K562 (cell line): Measurements from ENCODE around the gene NEDD4L. TPM values are rescaled to one million over a fixed set of nuclear protein-coding genes. Genes with fewer than 3 reads are reported as not detected.

Source experiments
- ATAC-seq: fragments of 200-7000 bp; cut with Tn5 transposase; 3 replicates; pipeline ENCODE4 v1.9.1; 2020; ENCODE audit warnings: moderate library complexity
- BruUV-seq: library from RNA; stranded (reverse); fragments of 400-500 nt; replicated peaks from 2 replicates; lab custom pipeline; 2021; lab: Mats Ljungman, UMichigan
- CTCF ChIA-PET: fragments of 300-600 bp; formaldehyde crosslinking; extraction: SDS; loops from one replicate; lab custom pipeline; 2021; ENCODE audit warnings: low intra/inter-chr PET ratio; lab: Yijun Ruan, JAX
- POLR2A ChIA-PET: fragments of 300-600, 350-650 bp; sonication (Branson Sonifier 250); formaldehyde crosslinking; extraction: SDS; loops from one replicate; lab custom pipeline; 2021; ENCODE audit warnings: antibody characterized with exemption, inconsistent platforms; lab: Yijun Ruan, JAX
- DNase-seq, 4 experiments: peaks; one replicate each; pipeline versions ENCODE4 v3.0.0 to v3.0.0-alpha.2; 2011 to 2018; ENCODE audit warnings: low spot score in 3 of 4, mixed read lengths in 3 of 4; ENCODE audit errors: extremely low read depth in 1 of 4
- FAIRE-seq: peaks from 2 replicates; lab custom pipeline; 2011; peaks lifted over from hg19 to GRCh38; lab: Jason Lieb, UNC
- H2AFZ ChIP-seq: 2 replicates; pipeline ENCODE4 v1.6.0; 2011; ENCODE audit warnings: low read depth, low read length, control low read depth, inconsistent platforms
- H3K27ac ChIP-seq: fragments of 200-600 bp; 3 replicates; pipeline ENCODE4 v1.8.0; 2011; ENCODE audit warnings: low read depth, mild to moderate bottlenecking, control low read depth, inconsistent platforms, low read length, moderate library complexity, mixed read lengths; ENCODE audit errors: extremely low read depth
- H3K27me3 ChIP-seq, 2 experiments: fragments of 300-600 bp in 1 of 2; 2 replicates in 1 of 2; 3 replicates in 1 of 2; pipeline versions ENCODE4 v1.6.0 to v1.8.0; 2011; ENCODE audit warnings: inconsistent platforms in 2 of 2, low read length in 2 of 2, mild to moderate bottlenecking in 1 of 2, mixed read lengths in 1 of 2, moderate library complexity in 1 of 2; ENCODE audit not compliant: control insufficient read depth in 2 of 2, insufficient read depth in 2 of 2
- H3K36me3 ChIP-seq: fragments of 300-600 bp; 3 replicates; pipeline ENCODE4 v1.8.0; 2011; ENCODE audit warnings: mild to moderate bottlenecking, low read length, inconsistent platforms; ENCODE audit not compliant: control insufficient read depth, insufficient read depth
- H3K4me1 ChIP-seq, 2 experiments: fragments of 200-600 bp in 1 of 2; replicated peaks in 1 of 2; 2 replicates in 1 of 2; 3 replicates in 1 of 2; pipeline versions ENCODE4 v1.5.1 to v1.8.0; 2011; ENCODE audit warnings: inconsistent platforms in 2 of 2, low read length in 2 of 2, mild to moderate bottlenecking in 1 of 2, mixed read lengths in 1 of 2, moderate library complexity in 1 of 2; ENCODE audit not compliant: control insufficient read depth in 2 of 2, insufficient read depth in 2 of 2
- H3K4me2 ChIP-seq: 2 replicates; pipeline ENCODE4 v1.6.1; 2011; ENCODE audit warnings: low read length, control low read depth, inconsistent platforms, mixed read lengths; ENCODE audit not compliant: insufficient read depth
- H3K4me3 ChIP-seq: fragments of 200-600 bp; sonication (generic), shearing (Covaris generic); 2 replicates; pipeline ENCODE4 v1.5.1; 2016; ENCODE audit warnings: control low read depth, inconsistent platforms
- H3K79me2 ChIP-seq: fragments of 200-600 bp; 3 replicates; pipeline ENCODE4 v1.8.0; 2011; ENCODE audit warnings: low read length, inconsistent platforms; ENCODE audit not compliant: control insufficient read depth, insufficient read depth
- H3K9ac ChIP-seq, 2 experiments: 2 replicates each; pipeline versions ENCODE4 v1.6.0 to v1.6.1; 2011; ENCODE audit warnings: low read depth in 2 of 2, low read length in 2 of 2, control low read depth in 1 of 2, inconsistent platforms in 1 of 2, mild to moderate bottlenecking in 1 of 2, mixed read lengths in 1 of 2; ENCODE audit not compliant: insufficient read depth in 1 of 2
- H3K9me1 ChIP-seq: one replicate; pipeline ENCODE4 v1.6.0; 2011; ENCODE audit warnings: inconsistent platforms, mild to moderate bottlenecking, low read length, moderate library complexity; ENCODE audit not compliant: control insufficient read depth, insufficient read depth
- H3K9me3 ChIP-seq: replicated peaks from 2 replicates; pipeline ENCODE4 v1.5.1; 2011; ENCODE audit warnings: low read depth, low read length, inconsistent platforms; ENCODE audit not compliant: control insufficient read depth, insufficient read depth
- H4K20me1 ChIP-seq: replicated peaks from 2 replicates; pipeline ENCODE4 v1.6.1; 2011; ENCODE audit warnings: low read length, inconsistent platforms, mixed read lengths; ENCODE audit not compliant: control insufficient read depth, insufficient read depth
- ELK3 ChIP-seq: fragments of 450-650 bp; formaldehyde crosslinking; IDR thresholded peaks from 2 replicates; pipeline ENCODE4 v1.4.0; 2020; ENCODE audit warnings: mild to moderate bottlenecking
- GATA2 ChIP-seq: sonication (generic); formaldehyde crosslinking; IDR thresholded peaks from 2 replicates; pipeline ENCODE4 v1.4.0; 2020; ENCODE audit warnings: mild to moderate bottlenecking, missing genetic modification reagents
- ID3 ChIP-seq, 2 experiments: fragments of 250-450 bp in 1 of 2; fragments of 450-650 bp in 1 of 2; sonication (Bioruptor Pico) in 1 of 2; IDR thresholded peaks; 2 replicates each; pipeline versions ENCODE4 v1.6.1 to v1.8.0; 2016 to 2021; ENCODE audit warnings: mild to moderate bottlenecking in 2 of 2, moderate library complexity in 2 of 2, missing compliant biosample characterization in 1 of 2, missing genetic modification characterization in 1 of 2
- KAT2B ChIP-seq: IDR thresholded peaks from one replicate; pipeline ENCODE4 v1.6.1; 2012; ENCODE audit warnings: low read depth, mild to moderate bottlenecking, control low read depth, inconsistent platforms, low read length, moderate library complexity
- MIER1 ChIP-seq: fragments of 450-650 bp; IDR thresholded peaks from 2 replicates; pipeline ENCODE4 v1.6.1; 2016; ENCODE audit warnings: antibody characterized with exemption, mild to moderate bottlenecking, low read depth
- NCOA2 ChIP-seq, 2 experiments: fragments of 450-650 bp; IDR thresholded peaks; 2 replicates each; pipeline ENCODE4 v1.6.1; 2018; ENCODE audit warnings: mild to moderate bottlenecking in 2 of 2, moderate library complexity in 1 of 2; ENCODE audit not compliant: partially characterized antibody in 2 of 2
- NCOA6 ChIP-seq: fragments of 450-650 bp; IDR thresholded peaks from 2 replicates; pipeline ENCODE4 v1.6.1; 2017; ENCODE audit warnings: mild to moderate bottlenecking
- TRIM28 ChIP-seq: fragments of 450-650 bp; IDR thresholded peaks from 2 replicates; pipeline ENCODE4 v1.6.1; 2017
- ZBTB1 ChIP-seq: sonication (generic); formaldehyde crosslinking; IDR thresholded peaks from 2 replicates; pipeline ENCODE4 v1.8.1; 2023; ENCODE audit warnings: missing genetic modification reagents, low read depth, mild to moderate bottlenecking, borderline replicate concordance
- ZBTB7A ChIP-seq: IDR thresholded peaks from 2 replicates; pipeline ENCODE4 v1.6.1; 2011; ENCODE audit warnings: low read depth, mild to moderate bottlenecking, low read length, moderate library complexity, borderline replicate concordance; ENCODE audit not compliant: control insufficient read depth
- ZC3H8 ChIP-seq: fragments of 450-650 bp; IDR thresholded peaks from 2 replicates; pipeline ENCODE4 v1.6.1; 2017
- ZNF311 ChIP-seq: fragments of 250-450 bp; sonication (Bioruptor Pico); IDR thresholded peaks from 2 replicates; pipeline ENCODE4 v1.4.0; 2020; ENCODE audit warnings: mild to moderate bottlenecking, moderate library complexity
- ZNF384 ChIP-seq: IDR thresholded peaks from 2 replicates; pipeline ENCODE4 v1.6.1; 2012; ENCODE audit warnings: low read depth, low read length, improper control_type of control experiment
- ZNF766 ChIP-seq: fragments of 200-800 bp; sonication (Bioruptor generic); conservative IDR thresholded peaks from 2 replicates; pipeline ENCODE4 v1.6.1; 2016; ENCODE audit warnings: missing genetic modification characterization, missing compliant biosample characterization
- ZSCAN32 ChIP-seq: fragments of 450-650 bp; formaldehyde crosslinking; IDR thresholded peaks from 2 replicates; pipeline ENCODE4 v1.4.0; 2020; ENCODE audit warnings: mild to moderate bottlenecking, moderate library complexity
- WGBS: fragments of 100-300 bp; shearing (Covaris generic); methylation state at CpG from one replicate; pipeline ENCODE4 v1.1.6; 2016; ENCODE audit warnings: low coverage, mixed read lengths; ENCODE audit not compliant: insufficient coverage; ENCODE audit errors: missing lambda C conversion rate; 5-methylcytosine and 5-hydroxymethylcytosine counted together
- in situ Hi-C: fragments of 300-500 bp; cut with MboI; formaldehyde crosslinking; loops from 4 replicates; pipeline ENCODE4 v1.15.0; 2018; ENCODE audit warnings: inconsistent platforms, mixed read lengths
- intact Hi-C: fragments of 100-400 bp; cut with micrococcal nuclease; formaldehyde crosslinking; loops from 2 replicates; pipeline ENCODE4 v1.14.2; 2022
- polyA plus RNA-seq, 8 experiments: library from polyadenylated mRNA; depleted of rRNA in 4 of 8; stranded (reverse) in 5 of 8; unstranded in 3 of 8; fragments of >200 nt; fragmentation: Nextera tagmentation in 2 of 8; fragmentation: Illumina TruSeq in 1 of 8; extraction: Ambion mirVana in 2 of 8; extraction: Trizol in 1 of 8; gene quantifications; 2 replicates each; pipeline versions ENCODE4 v1.2.1 to v1.2.3, GENCODE V29; 2011 to 2014; ENCODE audit warnings: inconsistent platforms in 1 of 8, missing spikeins in 1 of 8
- total RNA-seq, 7 experiments: library from RNA; depleted of rRNA in 6 of 7; stranded (reverse); fragments of >200 nt in 6 of 7; fragmentation: Illumina TruSeq in 2 of 7; extraction: Trizol in 2 of 7; gene quantifications; 2 replicates each; pipeline versions ENCODE4 v1.2.1 to v1.2.3, GENCODE V29; 2011 to 2021; ENCODE audit warnings: low replicate concordance in 1 of 7
- TF ChIP-seq, protein P1 (sequence below): fragments of 250-450 bp; sonication (Bioruptor Pico); IDR thresholded peaks from 2 replicates; pipeline ENCODE4 v1.8.0; 2021; ENCODE audit warnings: mild to moderate bottlenecking, moderate library complexity

The NEDD4L gene
- total and polyA plus RNA-seq, 9 of the 15 experiments (the other 6 are each of a cell fraction or from before 2014, with no cell fraction given), result 8.1 to 33.4 (median 19.9) TPM

- peaks cover 17% of the 10 kb centered on the region; the same call in 2 of the 3 replicates for H3K79me2 ChIP-seq
- H3K4me1 ChIP-seq, result peaks cover 6 to 16% of the 10 kb centered on the region in 2 experiments; a peak in 4 of 5 replicates
- no peak overlapping the region for H3K4me3 ChIP-seq
- 35% methylated on average over 2 of the region's 3 CpGs for WGBS
- peak overlapping the region in 1 of 2 experiments; percentile 20; a peak in 1 of 4 replicates for H3K9ac ChIP-seq
- 0 out of 2 replicates have a peak, but pooled peaks cover 3% of the 10 kb centered on the region for H4K20me1 ChIP-seq
- H2AFZ ChIP-seq, result no peak overlapping the region
- FAIRE-seq (no peak), ATAC-seq (no peak), DNase-seq (no peak)
- H3K9me3 ChIP-seq, result no peaks in the 10 kb centered on the region
- no TSS peak for BruUV-seq
- no peaks in the 10 kb centered on the region for H3K9me1 ChIP-seq
- in situ Hi-C loops (no loop called here), intact Hi-C loops (no loop called here)
- TF ChIP-seq ZBTB7A, result no peak
- TF ChIP-seq TRIM28, result no peak
- no peak for TF ChIP-seq ZC3H8
- TF ChIP-seq MIER1, result no peak
- TF ChIP-seq NCOA6, result no peak
- TF ChIP-seq ZNF766 (CRISPR knock-in tag), result no peak
- TF ChIP-seq ELK3, result no peak
- TF ChIP-seq, protein P1, sequence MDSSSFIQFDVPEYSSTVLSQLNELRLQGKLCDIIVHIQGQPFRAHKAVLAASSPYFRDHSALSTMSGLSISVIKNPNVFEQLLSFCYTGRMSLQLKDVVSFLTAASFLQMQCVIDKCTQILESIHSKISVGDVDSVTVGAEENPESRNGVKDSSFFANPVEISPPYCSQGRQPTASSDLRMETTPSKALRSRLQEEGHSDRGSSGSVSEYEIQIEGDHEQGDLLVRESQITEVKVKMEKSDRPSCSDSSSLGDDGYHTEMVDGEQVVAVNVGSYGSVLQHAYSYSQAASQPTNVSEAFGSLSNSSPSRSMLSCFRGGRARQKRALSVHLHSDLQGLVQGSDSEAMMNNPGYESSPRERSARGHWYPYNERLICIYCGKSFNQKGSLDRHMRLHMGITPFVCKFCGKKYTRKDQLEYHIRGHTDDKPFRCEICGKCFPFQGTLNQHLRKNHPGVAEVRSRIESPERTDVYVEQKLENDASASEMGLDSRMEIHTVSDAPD (CRISPR knock-in tag), result no peak
- TF ChIP-seq NCOA2 (IDR thresholded peaks at IDR 0.05; ENCODE audit: partially characterized antibody in 2 of 2), result no peak
- TF ChIP-seq KAT2B, result no peak
- TF ChIP-seq GATA2 (CRISPR knock-in tag), result no peak
- TF ChIP-seq ID3 (CRISPR knock-in tag; IDR thresholded peaks at IDR 0.05), result no peak
- TF ChIP-seq ID3 (tag; IDR thresholded peaks at IDR 0.05), result no peak
- TF ChIP-seq ZBTB1 (CRISPR knock-in tag), result no peak
- TF ChIP-seq ZSCAN32, result no peak
- no peak for TF ChIP-seq ZNF311 (CRISPR knock-in tag)
- no peak for TF ChIP-seq ZNF384
- POLR2A ChIA-PET, result interaction anchor here (1.2 kb wide), 2 partner anchors 9 to 11 kb away, joined by 3 read pairs; no protein-coding TSS in a partner anchor
- H3K36me3 ChIP-seq, result no peaks in the 10 kb centered on the region
- H3K27ac ChIP-seq, result no peak overlapping the region
- H3K27me3 ChIP-seq, result no peaks in the 10 kb centered on the region
- CTCF ChIA-PET, result no interaction called here
- H3K4me2 ChIP-seq, result no peak overlapping the region
These were observed 25.8 kb downstream of the NEDD4L start for GRCh38 chr18:58069721-58070292.
